Small intestine (tissue), 7 donors: ENCODE measurements around the gene RNPEPL1. TPM values are rescaled to one million over a fixed set of nuclear protein-coding genes. Genes with fewer than 3 reads are reported as not detected.
"Not testable (repeated sequence)": the region's sequence is repeated elsewhere in the genome, so short reads cannot be mapped to it uniquely, and the experiment has no call there.

Experiments
- DNase-seq, 2 donors: peaks; one replicate each; pipeline versions ENCODE4 v3.0.0 to v3.0.0-alpha.2; 2013
- FAIRE-seq: peaks from 2 replicates; lab custom pipeline; 2012; peaks lifted over from hg19 to GRCh38; lab: Jason Lieb, UNC
- H3K27ac ChIP-seq, 3 donors: one replicate each; pipeline ENCODE4 v1.5.1; 2013; ENCODE audit warnings: low read length in 2 of 3, mild to moderate bottlenecking in 2 of 3, control low read depth in 1 of 3, inconsistent platforms in 1 of 3, low read depth in 1 of 3, moderate library complexity in 1 of 3
- H3K27me3 ChIP-seq, 3 donors: one replicate each; pipeline ENCODE4 v1.6.1; 2013; ENCODE audit warnings: low read length in 3 of 3, inconsistent platforms in 1 of 3; ENCODE audit not compliant: control insufficient read depth in 3 of 3, insufficient read depth in 3 of 3
- H3K36me3 ChIP-seq, 3 donors: one replicate each; pipeline ENCODE4 v1.6.1; 2013; ENCODE audit warnings: low read length in 3 of 3, inconsistent platforms in 1 of 3, low read depth in 1 of 3, mild to moderate bottlenecking in 1 of 3, moderate library complexity in 1 of 3; ENCODE audit not compliant: control insufficient read depth in 3 of 3, insufficient read depth in 2 of 3
- H3K4me1 ChIP-seq, 3 donors: one replicate each; pipeline ENCODE4 v1.6.1; 2013; ENCODE audit warnings: low read length in 2 of 3, inconsistent platforms in 1 of 3, low read depth in 1 of 3, mild to moderate bottlenecking in 1 of 3, moderate library complexity in 1 of 3; ENCODE audit not compliant: control insufficient read depth in 3 of 3, insufficient read depth in 2 of 3
- H3K4me3 ChIP-seq, 3 donors: one replicate each; pipeline ENCODE4 v1.5.1; 2013; ENCODE audit warnings: low read length in 3 of 3, control low read depth in 1 of 3, inconsistent platforms in 1 of 3, low read depth in 1 of 3, mild to moderate bottlenecking in 1 of 3, moderate library complexity in 1 of 3
- H3K9me3 ChIP-seq, 2 donors: one replicate each; pipeline ENCODE4 v1.6.1; 2013; ENCODE audit warnings: low read depth in 1 of 2, low read length in 1 of 2; ENCODE audit not compliant: control insufficient read depth in 2 of 2, insufficient read depth in 1 of 2
- WGBS, 3 donors: extraction: QIAGEN DNeasy Blood & Tissue Kit; methylation state at CpG; one replicate each; pipeline ENCODE4 v1.1.7; 2013; 5-methylcytosine and 5-hydroxymethylcytosine counted together
- polyA plus RNA-seq, 4 donors: library from polyadenylated mRNA; stranded (reverse) in 3 of 4; unstranded in 1 of 4; fragments of 200-250 nt in 3 of 4; fragments of 120-200 nt in 1 of 4; gene quantifications; one replicate each; pipeline versions ENCODE4 v1.2.1 to v1.2.3, GENCODE V29; 2013
- donor health status: healthy with polysubstance abuse.
- donor health status: control.
- donor health status: control.
- donor health status: Bipolar disorder and iron deficiency.
- donor health status: healthy.

The RNPEPL1 gene
- polyA plus RNA-seq, 4 donors = 63.6 to 149 (median 115) TPM

DNA sequence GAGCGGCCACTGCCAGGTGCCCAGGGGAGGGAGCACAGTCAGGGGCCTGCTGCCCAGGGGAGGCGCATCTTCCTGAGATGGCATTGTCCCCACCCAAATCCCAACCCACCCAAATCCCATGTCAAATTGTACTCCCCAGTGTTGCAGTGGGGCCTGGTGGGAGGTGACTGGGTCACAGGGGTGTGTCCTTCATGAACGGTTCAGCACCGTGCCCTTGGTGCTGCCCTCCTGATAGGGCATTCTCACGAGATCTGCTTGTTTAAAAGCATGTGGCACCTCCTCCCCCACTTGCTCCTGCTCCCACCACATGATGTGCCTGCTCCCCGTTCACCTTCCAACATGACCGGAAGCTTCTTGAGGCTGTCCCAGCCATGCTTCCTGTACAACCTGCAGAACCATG, 38.1 kb upstream of the RNPEPL1 start:
- Histone ChIP-seq H3K9me3 (peaks cover 0 to 52% of the 10 kb centered on the region in 2 donors), H3K4me3 (no peak overlapping the region), H3K4me1 (no peaks in the 10 kb centered on the region), H3K36me3 (peaks cover 0 to 45% (median 2%) of the 10 kb centered on the region in 3 donors), H3K27me3 (no peaks in the 10 kb centered on the region), H3K27ac (no peak overlapping the region)
- FAIRE-seq = no peak
- no peak for DNase-seq
- 94 to 96% (median 94%) methylated on average over 7 of the region's 7 CpGs for WGBS, 3 donors

DNA sequence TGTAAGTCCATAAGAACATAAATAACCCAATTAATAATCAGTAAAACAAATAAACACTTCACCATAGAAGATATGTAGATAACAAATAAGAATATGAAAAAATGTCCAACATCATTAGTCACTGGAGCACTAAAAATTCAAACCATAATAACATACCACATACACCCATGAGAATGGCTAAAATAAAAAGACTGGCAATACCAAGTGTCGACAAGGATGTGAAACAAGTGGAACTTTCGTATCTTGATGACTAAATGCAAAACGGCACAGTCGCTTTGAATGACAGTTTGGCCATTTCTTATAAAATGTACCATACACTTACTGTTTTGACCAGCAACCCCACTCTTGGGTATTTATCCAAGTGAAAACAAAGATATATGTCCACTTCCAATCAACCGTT, 37.2 kb upstream of the RNPEPL1 start:
- H3K9me3 ChIP-seq = peaks cover 0 to 44% of the 10 kb centered on the region in 2 donors
- no peak overlapping the region for H3K4me3 ChIP-seq
- H3K27ac ChIP-seq = no peak overlapping the region
- 98 to 100% (median 99%) methylated on average over 5 of the region's 5 CpGs for WGBS, 3 donors
- no peak for DNase-seq
- no peaks in the 10 kb centered on the region for H3K4me1 ChIP-seq
- no peak for FAIRE-seq
- H3K27me3 ChIP-seq = no peaks in the 10 kb centered on the region
- H3K36me3 ChIP-seq = peaks cover 0 to 37% (median 2%) of the 10 kb centered on the region in 3 donors

DNA sequence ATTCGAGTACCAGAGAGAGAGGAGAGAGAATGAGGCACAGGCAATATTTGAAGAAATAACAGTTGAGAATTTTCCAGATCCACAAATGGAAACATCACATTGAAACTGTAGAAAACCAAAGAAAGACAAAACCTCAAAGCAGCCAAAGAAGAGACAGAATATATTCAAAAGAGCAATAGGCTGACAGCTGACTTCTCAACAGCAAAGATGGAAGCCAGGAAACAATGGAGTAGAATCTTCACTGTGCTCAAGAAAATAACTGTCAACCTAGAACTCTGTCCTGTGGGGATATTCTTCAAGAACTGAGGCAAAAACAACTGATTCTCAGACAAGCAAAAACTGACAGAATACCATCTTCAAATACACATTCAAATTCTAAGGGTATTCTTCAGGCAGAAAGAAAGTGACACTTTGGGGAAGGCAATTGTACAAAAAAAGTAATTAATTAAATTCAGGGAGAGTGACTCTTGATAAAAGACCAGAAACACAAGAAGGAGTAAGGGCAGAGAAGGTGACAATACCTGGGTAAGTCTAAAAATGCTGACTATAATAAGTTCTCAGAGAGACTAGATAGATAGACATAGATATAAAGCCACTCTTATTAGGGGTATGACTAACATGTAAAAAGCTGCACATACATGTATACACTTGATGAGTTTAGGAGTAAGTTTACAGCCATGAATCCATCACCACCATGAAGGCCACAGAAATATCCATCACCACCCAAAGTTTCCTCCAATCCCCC, 36.1 kb upstream of the RNPEPL1 start:
- FAIRE-seq = no peak
- 89 to 100% (median 93%) methylated on average over 1 of the region's 1 CpG for WGBS, 3 donors
- H3K4me1 ChIP-seq = no peaks in the 10 kb centered on the region
- H3K9me3 ChIP-seq = peaks cover 0 to 37% of the 10 kb centered on the region in 2 donors
- DNase-seq = no peak
- peaks cover 0 to 33% (median 2%) of the 10 kb centered on the region in 3 donors for H3K36me3 ChIP-seq
- no peak overlapping the region for H3K4me3 ChIP-seq
- no peaks in the 10 kb centered on the region for H3K27me3 ChIP-seq
- no peak overlapping the region for H3K27ac ChIP-seq

DNA sequence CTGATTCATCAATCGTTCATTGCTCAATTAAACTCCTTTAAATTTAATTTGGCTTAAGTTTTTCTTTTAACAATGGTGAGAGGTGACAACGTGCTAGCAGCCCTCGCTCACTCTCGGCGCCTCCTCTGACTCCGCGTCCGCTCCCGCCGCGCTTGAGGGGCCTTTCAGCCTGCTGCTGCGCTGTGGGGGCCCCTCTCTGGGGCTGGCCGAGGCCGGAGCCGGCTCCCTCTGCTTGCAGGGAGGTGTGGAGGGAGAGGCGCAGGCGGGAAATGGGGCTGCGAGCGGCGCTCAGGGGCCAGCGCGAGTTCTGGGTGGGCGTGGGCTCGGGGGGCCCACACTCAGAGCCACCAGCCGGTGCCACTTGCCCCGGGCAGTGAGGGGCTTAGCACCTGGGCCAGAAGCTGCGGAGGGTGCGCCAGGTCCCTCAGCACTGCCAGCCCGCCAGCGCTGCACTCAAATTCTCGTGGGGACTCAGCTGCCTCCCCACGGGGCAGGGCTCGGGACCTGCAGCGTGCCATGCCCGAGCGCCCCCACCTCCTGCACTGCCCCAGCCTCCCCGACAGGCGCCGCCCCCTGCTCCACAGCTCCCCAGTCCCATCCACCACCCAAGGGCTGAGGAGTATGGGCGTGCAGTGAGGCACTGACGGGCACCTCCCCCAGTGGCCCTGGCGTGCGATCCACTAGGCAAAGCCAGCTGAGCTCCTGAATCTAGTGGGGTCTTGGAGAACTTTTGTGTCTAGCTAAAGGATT, 30.1 kb upstream of the RNPEPL1 start:
- FAIRE-seq (no peak), DNase-seq (no peak)
- no peaks in the 10 kb centered on the region for H3K27me3 ChIP-seq
- H3K4me3 ChIP-seq = no peak overlapping the region
- no peaks in the 10 kb centered on the region for H3K4me1 ChIP-seq
- H3K27ac ChIP-seq = no peak overlapping the region
- peaks cover 0 to 25% (median 2%) of the 10 kb centered on the region in 3 donors for H3K36me3 ChIP-seq
- 93 to 98% (median 97%) methylated on average over 34 to 43 of the region's 43 CpGs for WGBS, 3 donors
- peaks cover 0 to 10% of the 10 kb centered on the region in 2 donors for H3K9me3 ChIP-seq

DNA sequence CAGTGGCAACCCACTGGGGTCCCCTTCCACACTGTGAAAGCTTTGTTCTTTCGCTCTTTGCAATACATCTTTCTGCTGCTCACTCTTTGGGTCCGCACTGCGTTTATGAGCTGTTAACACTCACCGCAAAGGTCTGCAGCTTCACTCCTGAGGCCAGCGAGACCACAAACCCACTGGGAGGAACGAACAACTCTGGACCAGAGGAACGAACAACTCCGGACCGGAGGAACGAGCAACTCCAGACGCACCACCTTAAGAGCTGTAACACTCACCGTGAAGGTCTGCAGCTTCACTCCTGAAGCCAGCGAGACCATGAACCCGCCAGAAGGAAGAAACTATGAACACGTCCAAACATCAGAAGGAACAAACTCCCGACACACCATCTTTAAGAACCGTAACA, 29.2 kb upstream of the RNPEPL1 start:
- H3K27ac ChIP-seq, DNase-seq, H3K4me1 ChIP-seq, H3K27me3 ChIP-seq, H3K9me3 ChIP-seq, H3K4me3 ChIP-seq, FAIRE-seq: not testable (repeated sequence)
- 97 to 98% (median 98%) methylated on average over 17 of the region's 17 CpGs for WGBS, 3 donors
- peaks cover 0 to 23% (median 2%) of the 10 kb centered on the region in 3 donors for H3K36me3 ChIP-seq

DNA sequence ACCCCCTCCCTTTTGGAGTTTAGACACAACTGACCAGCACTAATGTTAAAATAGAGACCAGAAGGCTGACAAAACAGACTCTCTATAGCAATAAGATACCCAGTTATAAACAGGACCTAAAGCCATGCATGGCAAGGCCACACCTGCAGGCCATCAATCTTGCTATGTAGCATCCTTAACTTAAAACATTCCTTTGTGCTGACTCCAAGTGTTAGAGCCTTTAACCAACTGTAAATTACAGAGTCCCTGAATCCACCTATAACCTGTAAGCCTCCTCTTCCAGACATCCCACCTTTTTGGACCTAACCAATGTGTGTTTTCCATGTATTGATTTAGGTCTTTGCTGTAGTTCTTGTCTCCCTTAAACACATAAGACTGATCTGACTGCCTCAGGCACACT, 28.4 kb upstream of the RNPEPL1 start:
- H3K4me3 ChIP-seq = no peak overlapping the region
- FAIRE-seq = no peak
- DNase-seq = no peak
- peaks cover 0 to 20% (median 2%) of the 10 kb centered on the region in 3 donors for H3K36me3 ChIP-seq
- H3K4me1 ChIP-seq = no peaks in the 10 kb centered on the region
- no peaks in the 10 kb centered on the region for H3K27me3 ChIP-seq
- peaks cover 0 to 6% of the 10 kb centered on the region in 2 donors for H3K9me3 ChIP-seq
- no peak overlapping the region for H3K27ac ChIP-seq

DNA sequence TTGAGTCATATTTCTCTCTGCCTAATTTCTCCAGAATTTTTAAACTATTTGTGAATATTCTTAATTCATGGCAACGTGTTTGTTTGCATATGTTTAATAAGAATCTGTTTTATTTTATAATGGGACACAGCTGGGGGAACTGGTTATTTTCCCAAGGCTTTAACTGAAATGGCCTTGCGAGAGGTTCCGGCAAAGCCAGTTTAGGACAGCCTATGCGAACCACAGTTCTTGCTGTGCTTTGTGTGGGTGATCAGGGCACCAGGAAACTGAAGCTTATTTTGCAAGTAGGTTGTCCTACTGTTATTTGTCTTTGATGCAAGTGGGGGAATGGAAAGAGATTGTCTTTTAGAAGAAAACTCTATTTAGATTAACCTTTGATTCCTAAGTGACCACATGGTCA, 17.0 kb upstream of the RNPEPL1 start:
- Histone ChIP-seq H3K4me3 (no peak overlapping the region), H3K27me3 (no peaks in the 10 kb centered on the region), H3K4me1 (no peaks in the 10 kb centered on the region), H3K36me3 (peaks cover 1 to 31% (median 3%) of the 10 kb centered on the region in 3 donors), H3K27ac (no peak overlapping the region), H3K9me3 (peaks cover 0 to 7% of the 10 kb centered on the region in 2 donors)
- WGBS, 3 donors = 86 to 94% (median 91%) methylated on average over 4 of the region's 4 CpGs
- no peak for DNase-seq
- FAIRE-seq = no peak

DNA sequence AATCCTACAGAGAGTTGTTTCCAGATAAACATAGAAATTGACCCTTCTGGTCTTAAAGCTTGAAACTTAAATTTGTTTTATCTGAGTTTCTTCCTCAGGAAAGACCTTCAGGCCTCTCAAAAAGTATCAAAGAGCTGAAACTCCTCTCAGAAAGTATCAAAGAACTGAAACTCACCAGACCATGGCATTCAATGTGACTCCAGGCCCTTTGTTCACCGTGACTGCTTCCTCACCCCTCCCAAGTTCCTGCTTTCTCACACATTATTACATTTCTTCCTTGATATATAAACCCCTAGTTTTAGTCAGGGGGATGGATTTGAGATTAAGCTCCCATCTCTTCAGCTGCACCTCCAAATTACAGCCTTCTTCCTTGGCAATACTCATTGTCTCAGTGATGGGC, 16.5 kb upstream of the RNPEPL1 start:
- no peak overlapping the region for H3K4me3 ChIP-seq
- DNase-seq (no peak), FAIRE-seq (no peak)
- H3K27me3 ChIP-seq = no peaks in the 10 kb centered on the region
- peaks cover 0 to 5% (median 0%) of the 10 kb centered on the region in 3 donors for H3K4me1 ChIP-seq
- H3K9me3 ChIP-seq = peaks cover 0 to 7% of the 10 kb centered on the region in 2 donors
- WGBS, 3 donors = 28 to 71% (median 40%) methylated on average over 1 of the region's 1 CpG
- peaks cover 1 to 31% (median 3%) of the 10 kb centered on the region in 3 donors for H3K36me3 ChIP-seq
- H3K27ac ChIP-seq = no peak overlapping the region
